ENCODE data around the gene KANSL2. TPM values are rescaled to one million over a fixed set of nuclear protein-coding genes. Genes with fewer than 3 reads are reported as not detected.

The KANSL2 gene
- total and polyA plus RNA-seq, 2 of the 13 experiments (the other 11 are each of a cell fraction or from before 2014, with no cell fraction given): 24.1 to 41.3 TPM

DNA sequence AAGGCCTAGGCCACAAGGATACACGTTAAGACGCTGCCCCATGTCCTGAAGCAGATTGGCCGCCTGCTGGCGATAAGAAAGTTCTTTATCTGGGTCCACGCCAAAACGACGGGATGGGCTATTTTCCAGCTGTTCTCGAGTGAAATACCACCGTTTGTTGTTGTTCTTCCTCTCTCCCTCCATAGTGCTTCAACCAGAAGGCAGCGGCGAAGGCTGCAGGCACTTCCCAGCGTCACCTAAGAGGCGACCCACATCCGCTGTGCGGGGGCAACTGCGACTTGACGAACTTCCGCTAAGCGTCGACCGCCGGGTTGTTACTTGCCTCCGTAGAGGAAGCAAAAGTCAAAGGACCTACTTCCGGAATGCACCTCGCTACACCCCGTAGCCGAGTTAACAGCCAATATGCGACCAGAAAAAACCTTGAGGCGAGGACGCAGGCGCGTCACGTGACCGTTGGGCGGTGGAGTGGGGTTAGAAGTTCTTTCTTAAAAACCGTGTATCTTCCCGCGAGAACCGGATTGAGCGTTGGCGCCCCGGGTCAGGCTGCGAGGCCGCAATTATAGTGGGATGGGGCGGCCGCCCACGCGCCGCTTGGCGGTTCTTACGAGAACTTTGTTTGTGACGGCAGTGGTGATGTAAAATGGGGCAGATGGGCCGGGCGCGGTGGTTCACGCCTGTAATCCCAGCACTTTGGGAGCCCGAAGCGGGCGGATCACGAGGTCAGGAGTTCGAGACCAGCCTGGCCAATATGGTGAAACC lies 34.6 kb upstream of the KANSL2 start, which contains the start of gene CCNT1 (continued):
- peak; percentile 84; the same call in 1 of the 2 replicates for TF ChIP-seq KIAA2018 (CRISPR knock-in tag; IDR thresholded peaks at IDR 0.05; ENCODE audit: borderline replicate concordance)
- 0 out of 2 replicates have a peak, but pooled peaks have one; percentile 27 for TF ChIP-seq HNRNPL (IDR thresholded peaks at IDR 0.05; ENCODE audit: low read depth, low read length)
- TF ChIP-seq TBX2 (CRISPR knock-in tag; IDR thresholded peaks at IDR 0.05; ENCODE audit: borderline replicate concordance): peak; percentile 89
- TF ChIP-seq ISL2 (CRISPR knock-in tag; IDR thresholded peaks at IDR 0.05): peak; percentile 56; the same call in 1 of the 2 replicates
- peak; percentile 59 for TF ChIP-seq LCORL (IDR thresholded peaks at IDR 0.05)
- peak; percentile 62 for TF ChIP-seq LCORL (CRISPR knock-in tag; IDR thresholded peaks at IDR 0.05)
- TF ChIP-seq ZNF83 (CRISPR knock-in tag; IDR thresholded peaks at IDR 0.05; ENCODE audit: borderline replicate concordance): no peak
- 0 out of 2 replicates have a peak, but pooled peaks have one; percentile 43 for TF ChIP-seq ZNF180 (CRISPR knock-in tag; IDR thresholded peaks at IDR 0.05; ENCODE audit: borderline replicate concordance, low read depth)
- peak; percentile 83 for TF ChIP-seq FOXK2 (IDR thresholded peaks at IDR 0.05)
- TF ChIP-seq NCOR1 (IDR thresholded peaks at IDR 0.05; ENCODE audit: borderline replicate concordance, low read length): no peak; the same call in 1 of the 2 replicates
- peak; percentile 95 for TF ChIP-seq POGZ (CRISPR knock-in tag; IDR thresholded peaks at IDR 0.05)
- TF ChIP-seq EP300 (IDR thresholded peaks at IDR 0.05; ENCODE audit: low read depth in 2 of 2, low read length in 2 of 2): peak; percentile 27 to 40; a peak in 1 of 4 replicates
- TF ChIP-seq EP300 (CRISPR knock-in tag; IDR thresholded peaks at IDR 0.05; ENCODE audit: borderline replicate concordance): no peak
